Stimulated activated CD4-positive, alpha-beta T cell treated with anti-CD3 and anti-CD28 coated beads, Interleukin-2, amount 100 ng/mL, for 4 hours (primary cell): ENCODE results near the gene PARN.
"Not testable (repeated sequence)": the region's sequence is repeated elsewhere in the genome, so short reads cannot be mapped to it uniquely, and the experiment has no call there.

ENCODE experiments used
- DNase-seq: peaks from one replicate; pipeline ENCODE4 v3.0.0-alpha.2; 2020; ENCODE audit warnings: low read depth

PARN gene

GRCh38 chr16:14400978-14401710, 228.9 kb downstream of the PARN start:
- not testable (repeated sequence) for DNase-seq

- DNase-seq, result no peak
These were observed 229.6 kb downstream of the PARN start for GRCh38 chr16:14400285-14400977.

- no peak for DNase-seq
These were observed 230.4 kb downstream of the PARN start for GRCh38 chr16:14399378-14400284.

GRCh38 chr16:14398014-14398717, 231.9 kb downstream of the PARN start:
- no peak for DNase-seq

GRCh38 chr16:14395710-14396304, 234.3 kb downstream of the PARN start:
- not testable (repeated sequence) for DNase-seq

GRCh38 chr16:14394834-14395233, 235.2 kb downstream of the PARN start:
- no peak for DNase-seq

- DNase-seq, result no peak
These were observed 237.1 kb downstream of the PARN start for GRCh38 chr16:14392960-14393359.

- no peak for DNase-seq
These were observed 240.7 kb downstream of the PARN start for GRCh38 chr16:14389359-14389758.

GRCh38 chr16:14388243-14388642, 241.8 kb downstream of the PARN start:
- no peak for DNase-seq

- no peak for DNase-seq
These were observed 243.9 kb downstream of the PARN start for GRCh38 chr16:14386115-14386514.
